B cell (primary cell): ENCODE measurements around the gene CAMK4.

Experiments
- CTCF ChIP-seq: fragments of 200-600 bp; IDR thresholded peaks from one replicate; pipeline ENCODE4 v1.8.0; 2022; ENCODE audit warnings: antibody characterized with exemption, mild to moderate bottlenecking
- EZH2 ChIP-seq: IDR thresholded peaks from 2 replicates; pipeline ENCODE4 v1.6.1; 2012; ENCODE audit warnings: borderline replicate concordance, low read depth, mild to moderate bottlenecking, moderate library complexity, low read length; ENCODE audit not compliant: insufficient read depth, poor library complexity, severe bottlenecking

- TF ChIP-seq CTCF (no peak), EZH2 (no peak)
Observed at GRCh38 chr5:111385051-111385450, 160.9 kb downstream of the CAMK4 start.
